Stomach (tissue), 4 donors: ENCODE data around the gene DIRAS1.

Source experiments
- EP300 ChIP-seq: sonication (generic); formaldehyde crosslinking; IDR thresholded peaks from one replicate; pipeline ENCODE4 v1.6.1; 2017; ENCODE audit warnings: antibody characterized with exemption
- POLR2A ChIP-seq, 4 donors: fragments of 450-650 bp; IDR thresholded peaks; one replicate each; pipeline ENCODE4 v1.6.1; 2016; ENCODE audit warnings: antibody characterized with exemption in 4 of 4, control low read depth in 2 of 4, mild to moderate bottlenecking in 1 of 4, moderate library complexity in 1 of 4
- POLR2AphosphoS5 ChIP-seq, 3 donors: sonication (generic); formaldehyde crosslinking; IDR thresholded peaks; one replicate each; pipeline ENCODE4 v1.6.1; 2016; ENCODE audit warnings: antibody characterized with exemption in 3 of 3
- TF ChIP-seq, protein P1 (sequence below), 7 experiments: fragments of 450-650 bp in 4 of 7; fragments of 200-600 bp in 3 of 7; sonication (generic) in 3 of 7; IDR thresholded peaks; one replicate each; pipeline ENCODE4 v1.5.1; 2016 to 2019; ENCODE audit warnings: antibody characterized with exemption in 7 of 7, control low read depth in 2 of 7, mild to moderate bottlenecking in 1 of 7

DNA sequence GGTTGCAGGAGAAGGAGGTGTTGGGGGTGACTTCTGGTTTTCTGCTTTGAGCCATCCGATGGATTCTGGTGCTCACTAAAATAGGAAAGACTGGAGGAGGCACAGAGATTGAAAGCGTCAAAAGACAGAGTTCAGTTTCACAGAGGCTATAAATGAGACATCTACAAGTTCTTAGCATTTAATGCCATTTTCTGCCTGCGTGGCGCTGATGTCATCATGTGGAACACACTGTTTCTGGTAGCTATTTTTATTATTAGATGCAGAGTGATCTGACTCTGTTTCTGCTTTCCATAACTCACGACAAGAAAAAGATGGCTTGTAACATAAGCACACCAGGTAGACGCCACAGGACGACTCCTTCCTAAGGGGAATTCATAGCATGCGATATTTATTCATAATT is 21.9 kb upstream of the DIRAS1 start:
- TF ChIP-seq POLR2AphosphoS5 (IDR thresholded peaks at IDR 0.05) (no peak), POLR2A (IDR thresholded peaks at IDR 0.05) (no peak), EP300 (no peak)
- TF ChIP-seq, protein P1, sequence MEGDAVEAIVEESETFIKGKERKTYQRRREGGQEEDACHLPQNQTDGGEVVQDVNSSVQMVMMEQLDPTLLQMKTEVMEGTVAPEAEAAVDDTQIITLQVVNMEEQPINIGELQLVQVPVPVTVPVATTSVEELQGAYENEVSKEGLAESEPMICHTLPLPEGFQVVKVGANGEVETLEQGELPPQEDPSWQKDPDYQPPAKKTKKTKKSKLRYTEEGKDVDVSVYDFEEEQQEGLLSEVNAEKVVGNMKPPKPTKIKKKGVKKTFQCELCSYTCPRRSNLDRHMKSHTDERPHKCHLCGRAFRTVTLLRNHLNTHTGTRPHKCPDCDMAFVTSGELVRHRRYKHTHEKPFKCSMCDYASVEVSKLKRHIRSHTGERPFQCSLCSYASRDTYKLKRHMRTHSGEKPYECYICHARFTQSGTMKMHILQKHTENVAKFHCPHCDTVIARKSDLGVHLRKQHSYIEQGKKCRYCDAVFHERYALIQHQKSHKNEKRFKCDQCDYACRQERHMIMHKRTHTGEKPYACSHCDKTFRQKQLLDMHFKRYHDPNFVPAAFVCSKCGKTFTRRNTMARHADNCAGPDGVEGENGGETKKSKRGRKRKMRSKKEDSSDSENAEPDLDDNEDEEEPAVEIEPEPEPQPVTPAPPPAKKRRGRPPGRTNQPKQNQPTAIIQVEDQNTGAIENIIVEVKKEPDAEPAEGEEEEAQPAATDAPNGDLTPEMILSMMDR (IDR thresholded peaks at IDR 0.05): no peak
